Measurements from ENCODE around the gene ISCA1. TPM values are rescaled to one million over a fixed set of nuclear protein-coding genes. Genes with fewer than 3 reads are reported as not detected.
A peak's percentile ranks its signal among the peaks of the same experiment; 100 is the strongest.
"Not testable (repeated sequence)": the region's sequence is repeated elsewhere in the genome, so short reads cannot be mapped to it uniquely, and the experiment has no call there.

ISCA1 gene
- total RNA-seq, 1 donor from 2014 or later, result 21.3 TPM

DNA sequence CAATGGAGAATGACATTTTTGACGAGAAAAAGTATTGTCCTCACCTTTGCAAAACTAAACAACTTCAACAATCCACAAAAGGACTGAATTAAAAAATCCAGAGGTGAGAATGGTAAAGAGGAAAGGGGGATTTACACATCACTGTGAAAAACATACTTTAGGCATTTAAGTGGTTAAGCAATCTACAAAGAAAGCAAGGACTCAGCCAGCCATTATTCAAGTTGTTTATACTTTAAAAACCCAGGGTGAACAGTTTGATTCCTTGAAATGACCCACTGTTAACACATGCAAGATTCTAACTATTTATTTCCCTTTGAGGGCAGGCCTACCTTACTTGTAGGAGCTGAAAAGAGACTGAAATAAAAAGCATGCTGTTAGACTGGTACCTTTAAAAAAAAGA, 42.6 kb upstream of the ISCA1 start:
- Histone ChIP-seq H3K36me3 (ENCODE audit: control insufficient read depth, insufficient read depth, low read length) (peaks cover 21% of the 10 kb centered on the region), H3K4me3 (ENCODE audit: low read depth, low read length) (no peak overlapping the region), H3K27me3 (ENCODE audit: control insufficient read depth, insufficient read depth, low read length) (no peaks in the 10 kb centered on the region)
- no peak for TF ChIP-seq CTCF (IDR thresholded peaks at IDR 0.05; ENCODE audit: insufficient read depth, low read length, severe bottlenecking)
- DNase-seq (ENCODE audit: low read depth) (no peak), FAIRE-seq (no peak)

DNA sequence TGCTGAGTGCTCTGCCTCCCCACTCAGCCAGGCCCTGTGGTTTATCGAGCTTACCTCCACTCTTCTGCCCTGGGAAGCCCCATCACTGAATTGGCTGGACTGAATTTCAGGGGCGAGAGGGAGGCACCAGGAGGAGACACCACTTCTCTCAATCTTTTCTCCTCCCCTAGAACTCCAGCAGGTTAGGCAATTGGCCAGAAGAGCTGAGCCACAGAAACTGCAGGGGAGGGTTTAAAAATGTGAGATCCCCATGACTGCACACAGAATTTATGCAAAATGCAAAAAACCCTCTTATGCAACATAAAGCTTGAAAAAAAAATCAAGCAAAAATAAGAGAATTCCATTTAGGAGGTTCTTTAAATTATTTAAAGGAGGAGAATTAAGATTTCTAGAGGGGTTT, 42.0 kb upstream of the ISCA1 start:
- DNase-seq (ENCODE audit: low read depth), result no peak
- no peak for FAIRE-seq
- Histone ChIP-seq H3K36me3 (ENCODE audit: control insufficient read depth, insufficient read depth, low read length) (peaks cover 22% of the 10 kb centered on the region), H3K4me3 (ENCODE audit: low read depth, low read length) (no peak overlapping the region), H3K27me3 (ENCODE audit: control insufficient read depth, insufficient read depth, low read length) (no peaks in the 10 kb centered on the region)
- TF ChIP-seq CTCF (IDR thresholded peaks at IDR 0.05; ENCODE audit: insufficient read depth, low read length, severe bottlenecking), result no peak

- Histone ChIP-seq H3K4me3 (ENCODE audit: low read depth, low read length) (no peak overlapping the region), H3K36me3 (ENCODE audit: control insufficient read depth, insufficient read depth, low read length) (peaks cover 27% of the 10 kb centered on the region), H3K27me3 (ENCODE audit: control insufficient read depth, insufficient read depth, low read length) (no peaks in the 10 kb centered on the region)
- no peak for TF ChIP-seq CTCF (IDR thresholded peaks at IDR 0.05; ENCODE audit: insufficient read depth, low read length, severe bottlenecking)
- DNase-seq (ENCODE audit: low read depth) (peak; percentile 22), FAIRE-seq (no peak)
These were observed 40.8 kb upstream of the ISCA1 start for GRCh38 chr9:86322973-86323644.

- no peak for TF ChIP-seq CTCF (IDR thresholded peaks at IDR 0.05; ENCODE audit: insufficient read depth, low read length, severe bottlenecking)
- no peak for FAIRE-seq
- peak; percentile 22 for DNase-seq (ENCODE audit: low read depth)
- H3K27me3 ChIP-seq (ENCODE audit: control insufficient read depth, insufficient read depth, low read length), result no peaks in the 10 kb centered on the region
- H3K4me3 ChIP-seq (ENCODE audit: low read depth, low read length), result no peak overlapping the region
- peaks cover 23% of the 10 kb centered on the region for H3K36me3 ChIP-seq (ENCODE audit: control insufficient read depth, insufficient read depth, low read length)
These were observed 39.0 kb upstream of the ISCA1 start for GRCh38 chr9:86321373-86321772.

- H3K36me3 ChIP-seq (ENCODE audit: control insufficient read depth, insufficient read depth, low read length), result peaks cover 17% of the 10 kb centered on the region
- FAIRE-seq, result no peak
- DNase-seq (ENCODE audit: low read depth), result no peak
- TF ChIP-seq CTCF (IDR thresholded peaks at IDR 0.05; ENCODE audit: insufficient read depth, low read length, severe bottlenecking), result no peak
- no peaks in the 10 kb centered on the region for H3K27me3 ChIP-seq (ENCODE audit: control insufficient read depth, insufficient read depth, low read length)
- no peak overlapping the region for H3K4me3 ChIP-seq (ENCODE audit: low read depth, low read length)
These were observed 35.8 kb upstream of the ISCA1 start for GRCh38 chr9:86318187-86318586.

DNA sequence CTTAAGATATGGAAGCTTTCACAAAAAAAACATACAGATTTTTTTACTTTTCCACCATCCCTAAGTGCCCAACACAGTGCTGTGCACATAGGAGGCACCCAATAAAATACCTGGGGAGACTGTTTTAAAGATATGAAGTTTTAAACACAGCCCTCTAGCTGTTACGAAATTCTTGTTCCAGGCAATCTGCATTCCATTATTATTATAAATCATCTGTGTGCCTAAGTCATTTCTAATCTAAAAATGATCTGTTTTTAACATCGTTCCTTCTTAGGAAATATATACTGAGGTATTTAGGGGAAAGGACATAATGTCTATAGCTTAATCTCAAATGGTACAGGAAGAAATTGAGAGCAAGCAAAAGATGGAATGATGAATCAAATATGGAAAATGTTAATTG, 32.7 kb upstream of the ISCA1 start:
- DNase-seq (ENCODE audit: low read depth) (no peak), FAIRE-seq (no peak)
- no peak overlapping the region for H3K4me3 ChIP-seq (ENCODE audit: low read depth, low read length)
- TF ChIP-seq CTCF (IDR thresholded peaks at IDR 0.05; ENCODE audit: insufficient read depth, low read length, severe bottlenecking), result no peak
- H3K27me3 ChIP-seq (ENCODE audit: control insufficient read depth, insufficient read depth, low read length), result no peaks in the 10 kb centered on the region
- H3K36me3 ChIP-seq (ENCODE audit: control insufficient read depth, insufficient read depth, low read length), result peaks cover 11% of the 10 kb centered on the region

DNA sequence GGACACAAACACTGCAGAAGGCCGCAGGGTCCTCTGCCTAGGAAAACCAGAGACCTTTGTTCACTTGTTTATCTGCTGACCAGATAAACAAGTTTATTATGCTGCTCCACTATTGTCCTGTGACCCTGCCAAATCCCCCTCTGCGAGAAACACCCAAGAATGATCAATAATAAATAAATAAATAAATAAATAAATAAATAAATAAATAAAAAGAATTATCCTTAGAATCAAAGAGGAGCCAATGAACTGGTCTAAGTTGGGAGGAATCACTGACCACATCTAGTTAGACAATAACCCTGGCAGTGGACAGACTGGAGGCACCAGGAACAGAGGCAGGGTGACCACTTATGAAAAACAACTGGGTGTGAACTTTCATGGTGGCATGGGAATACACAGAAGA, 30.6 kb upstream of the ISCA1 start:
- not testable (repeated sequence) for FAIRE-seq; H3K36me3 ChIP-seq (ENCODE audit: control insufficient read depth, insufficient read depth, low read length); H3K27me3 ChIP-seq (ENCODE audit: control insufficient read depth, insufficient read depth, low read length); H3K4me3 ChIP-seq (ENCODE audit: low read depth, low read length); DNase-seq (ENCODE audit: low read depth)
